Right lobe of liver (tissue), 6 donors: Measurements from ENCODE around the gene BCAP31. TPM values are rescaled to one million over a fixed set of nuclear protein-coding genes. Genes with fewer than 3 reads are reported as not detected.
"Not testable (repeated sequence)": the region's sequence is repeated elsewhere in the genome, so short reads cannot be mapped to it uniquely, and the experiment has no call there.

Source experiments
- ATAC-seq, 4 donors: fragments of 200-7000 bp; cut with Tn5 transposase; one replicate each; pipeline ENCODE4 v1.9.1; 2020; ENCODE audit warnings: mild to moderate bottlenecking in 4 of 4, moderate library complexity in 4 of 4
- DNase-seq, 3 donors: peaks; one replicate each; pipeline ENCODE4 v3.0.0-alpha.2; 2020
- H3K27ac ChIP-seq, 3 donors: fragments of 200-600 bp; one replicate each; pipeline ENCODE4 v1.8.0; 2022
- H3K27me3 ChIP-seq, 2 donors: fragments of 200-600 bp; one replicate each; pipeline ENCODE4 v1.8.0; 2022
- H3K36me3 ChIP-seq, 4 donors: fragments of 200-600 bp; sonication (generic) in 1 of 4; one replicate each; pipeline versions ENCODE4 v1.5.1 to v1.8.0; 2017 to 2022; ENCODE audit warnings: control low read depth in 1 of 4
- H3K4me1 ChIP-seq, 4 donors: fragments of 200-600 bp; sonication (generic) in 1 of 4; one replicate each; pipeline versions ENCODE4 v1.5.1 to v1.8.0; 2017 to 2022; ENCODE audit warnings: control low read depth in 1 of 4
- H3K4me3 ChIP-seq, 3 donors: fragments of 200-600 bp; one replicate each; pipeline ENCODE4 v1.8.0; 2022
- H3K9me3 ChIP-seq, 4 donors: fragments of 200-600 bp; sonication (generic) in 1 of 4; one replicate each; pipeline versions ENCODE4 v1.5.1 to v1.8.0; 2017 to 2022; ENCODE audit warnings: control low read depth in 1 of 4
- POLR2A ChIP-seq: fragments of 450-650 bp; IDR thresholded peaks from one replicate; pipeline ENCODE4 v1.6.1; 2017; ENCODE audit warnings: antibody characterized with exemption, mild to moderate bottlenecking
- WGBS: methylation state at CpG from one replicate; pipeline ENCODE4 v1.1.6; 2018; ENCODE audit warnings: low coverage, low lambda C conversion rate; ENCODE audit not compliant: insufficient coverage; ENCODE audit errors: missing lambda C conversion rate; 5-methylcytosine and 5-hydroxymethylcytosine counted together
- intact Hi-C, 2 donors: fragments of 100-400 bp; cut with DNase I; formaldehyde crosslinking; loops; one replicate each; pipeline versions ENCODE4 v1.11.2 to v1.14.1; 2022
- total RNA-seq, 6 experiments: library from RNA; depleted of rRNA in 2 of 6; stranded (reverse); fragments of >200 nt in 2 of 6; fragmentation: NEBNext Ultra II Directional in 3 of 6; extraction: Animal tissue kit (Norgen Biotek cat#: 25700) in 3 of 6; gene quantifications; one replicate each; pipeline versions ENCODE4 v1.1.0 to v1.2.4, GENCODE V29; 2016 to 2023
- TF ChIP-seq, protein P1 (sequence below), 4 donors: fragments of 200-600 bp in 3 of 4; fragments of 450-650 bp in 1 of 4; IDR thresholded peaks; one replicate each; pipeline versions ENCODE4 v1.5.1 to v1.8.0; 2016 to 2022; ENCODE audit warnings: antibody characterized with exemption in 4 of 4, mild to moderate bottlenecking in 2 of 4
- donor health status: DM: no; HTN: yes; CAD: no.
- donor health status: DM: no; HTN: no; CAD: no.
- donor health status: DM: no; HTN: no; CAD: no.
- donor health status: DM: no; HTN: yes; CAD: no.
- donor health status: DM: no; HTN: yes; CAD: no.

BCAP31 gene
- total RNA-seq, 6 experiments from 2014 or later, result 100 to 126 (median 107) TPM

DNA sequence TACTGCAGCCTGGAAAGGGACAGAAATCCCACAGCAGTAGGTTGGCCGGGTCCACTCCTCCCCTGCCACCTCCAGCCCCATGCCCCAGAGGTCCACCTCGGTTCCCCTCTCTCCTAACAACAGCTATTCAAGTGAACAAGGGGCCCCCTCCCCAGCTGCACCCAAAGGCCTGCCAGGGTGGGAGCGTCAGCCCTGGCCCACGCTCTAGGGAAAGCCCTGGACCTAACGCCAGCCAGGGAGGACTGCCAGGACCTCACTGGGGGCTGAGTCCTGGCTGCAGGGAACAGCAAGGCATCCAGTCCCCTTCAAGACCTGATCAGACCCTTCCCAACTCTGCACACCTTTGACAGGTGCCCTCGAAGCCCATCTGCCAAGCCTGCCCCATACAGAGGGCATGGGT, 23.2 kb downstream of the BCAP31 start:
- peaks cover 0 to 4% (median under 1%) of the 10 kb centered on the region in 4 donors for H3K36me3 ChIP-seq

DNA sequence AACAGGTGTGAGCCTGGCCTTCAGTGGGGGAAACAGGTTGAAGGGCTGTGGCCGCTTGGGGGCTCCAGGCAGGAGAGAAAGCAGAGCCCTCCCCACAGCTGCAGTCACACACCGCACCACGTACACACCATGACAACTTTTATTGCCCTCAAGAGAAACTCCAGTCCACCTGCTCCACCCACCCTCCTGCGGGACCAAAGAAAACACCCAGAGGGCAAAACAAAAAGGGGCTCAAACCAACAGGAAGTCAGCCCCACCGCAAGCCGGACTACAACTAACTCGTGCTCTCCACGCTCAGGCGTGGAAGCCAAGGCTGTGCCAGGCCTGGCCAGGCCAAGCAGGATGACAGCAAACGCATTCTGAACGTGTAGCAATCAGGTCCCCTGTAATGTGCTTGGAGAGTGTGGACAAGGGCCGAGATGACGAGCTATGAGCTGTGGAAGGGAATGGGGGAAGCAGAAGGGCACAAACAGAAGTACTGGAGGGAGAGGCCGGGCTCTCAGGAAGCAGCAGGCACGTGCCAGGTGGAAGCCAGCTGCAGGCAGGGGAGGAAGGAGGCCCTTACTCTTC, 23.7 kb downstream of the BCAP31 start:
- no peak for DNase-seq
- Histone ChIP-seq H3K27me3 (no peaks in the 10 kb centered on the region), H3K9me3 (no peaks in the 10 kb centered on the region), H3K4me1 (no peaks in the 10 kb centered on the region), H3K27ac (no peak overlapping the region), H3K4me3 (no peak overlapping the region), H3K36me3 (peaks cover 0 to 4% (median under 1%) of the 10 kb centered on the region in 4 donors)
- no peak for ATAC-seq
- intact Hi-C loops, result no loop called here
- TF ChIP-seq, protein P1, sequence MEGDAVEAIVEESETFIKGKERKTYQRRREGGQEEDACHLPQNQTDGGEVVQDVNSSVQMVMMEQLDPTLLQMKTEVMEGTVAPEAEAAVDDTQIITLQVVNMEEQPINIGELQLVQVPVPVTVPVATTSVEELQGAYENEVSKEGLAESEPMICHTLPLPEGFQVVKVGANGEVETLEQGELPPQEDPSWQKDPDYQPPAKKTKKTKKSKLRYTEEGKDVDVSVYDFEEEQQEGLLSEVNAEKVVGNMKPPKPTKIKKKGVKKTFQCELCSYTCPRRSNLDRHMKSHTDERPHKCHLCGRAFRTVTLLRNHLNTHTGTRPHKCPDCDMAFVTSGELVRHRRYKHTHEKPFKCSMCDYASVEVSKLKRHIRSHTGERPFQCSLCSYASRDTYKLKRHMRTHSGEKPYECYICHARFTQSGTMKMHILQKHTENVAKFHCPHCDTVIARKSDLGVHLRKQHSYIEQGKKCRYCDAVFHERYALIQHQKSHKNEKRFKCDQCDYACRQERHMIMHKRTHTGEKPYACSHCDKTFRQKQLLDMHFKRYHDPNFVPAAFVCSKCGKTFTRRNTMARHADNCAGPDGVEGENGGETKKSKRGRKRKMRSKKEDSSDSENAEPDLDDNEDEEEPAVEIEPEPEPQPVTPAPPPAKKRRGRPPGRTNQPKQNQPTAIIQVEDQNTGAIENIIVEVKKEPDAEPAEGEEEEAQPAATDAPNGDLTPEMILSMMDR (IDR thresholded peaks at IDR 0.05), result no peak
- TF ChIP-seq POLR2A, result no peak
- 79% methylated on average over 7 of the region's 15 CpGs for WGBS

More for the DNA sequence above, 23.2 kb downstream of the BCAP31 start:
- no peak overlapping the region for H3K4me3 ChIP-seq
- DNase-seq (no peak), ATAC-seq (no peak)
- no peaks in the 10 kb centered on the region for H3K27me3 ChIP-seq
- intact Hi-C loops, result no loop called here
- H3K27ac ChIP-seq, result no peak overlapping the region
- WGBS, result no CpG with 5 or more reads among the region's 6 CpGs
- no peaks in the 10 kb centered on the region for H3K4me1 ChIP-seq
- H3K9me3 ChIP-seq, result no peaks in the 10 kb centered on the region
- TF ChIP-seq, protein P1 (IDR thresholded peaks at IDR 0.05), result no peak
- no peak for TF ChIP-seq POLR2A

DNA sequence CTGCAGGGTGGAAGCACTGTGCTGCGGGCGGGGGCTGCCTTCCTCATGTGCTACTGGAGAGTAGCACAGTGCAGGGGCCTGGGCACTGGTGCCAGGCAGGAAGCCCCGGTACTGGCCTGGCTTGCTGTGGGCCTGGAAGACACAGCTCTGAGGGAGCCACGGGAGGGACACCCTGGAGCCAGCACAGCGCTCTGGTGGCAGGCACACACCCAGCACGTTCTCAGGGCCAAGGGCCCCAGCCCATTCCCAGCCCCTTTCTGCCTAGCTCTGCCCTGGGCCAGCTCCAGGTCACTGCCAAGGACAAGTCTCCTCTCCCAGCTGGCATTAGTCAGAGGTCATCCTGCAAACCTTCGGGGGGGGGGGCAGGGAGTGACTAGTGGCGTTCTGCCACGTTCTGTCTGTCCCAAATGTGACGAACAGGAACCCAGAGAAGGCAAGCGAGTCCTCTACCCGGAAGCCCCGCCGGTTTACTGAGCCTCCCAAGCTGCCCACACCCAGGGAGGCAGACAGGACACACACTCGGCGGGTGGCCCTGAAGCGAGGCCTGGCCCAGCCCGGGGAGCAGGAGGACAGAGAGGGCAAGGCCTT, 24.3 kb downstream of the BCAP31 start:
- H3K27ac ChIP-seq, H3K4me1 ChIP-seq, H3K36me3 ChIP-seq, H3K4me3 ChIP-seq, intact Hi-C loops, H3K27me3 ChIP-seq, H3K9me3 ChIP-seq, DNase-seq: not testable (repeated sequence)
- no CpG with 5 or more reads among the region's 18 CpGs for WGBS
- peak in 1 of 4 donors; percentile 11 for ATAC-seq

DNA sequence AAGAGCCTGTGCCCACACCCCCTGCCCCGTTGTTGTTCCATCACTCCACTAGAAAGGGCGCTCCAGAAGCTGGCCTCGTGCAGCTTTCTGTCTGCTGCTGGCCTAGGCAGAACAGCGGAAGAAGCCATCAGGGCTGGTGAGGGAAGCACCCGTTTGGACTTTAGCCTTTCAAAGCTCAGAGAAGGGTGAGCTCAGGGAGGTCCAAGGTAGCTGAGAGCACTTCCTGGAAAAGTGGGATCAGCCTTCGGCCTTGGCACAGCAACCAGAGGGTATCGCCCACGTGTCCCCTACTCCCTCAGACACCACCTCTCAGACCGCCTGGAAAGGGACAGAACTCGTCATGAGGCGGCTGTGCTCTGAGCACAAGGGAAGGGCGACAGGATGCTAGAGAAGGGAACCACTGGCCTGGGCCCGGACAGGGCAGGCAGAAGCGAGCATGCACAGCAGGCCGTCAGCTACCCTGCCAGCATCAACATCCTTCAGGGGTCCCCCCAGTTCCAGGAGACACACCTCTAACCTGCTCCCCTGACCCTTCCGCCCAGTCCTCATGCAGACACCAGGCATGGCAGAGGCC, 24.9 kb downstream of the BCAP31 start:
- H3K4me3 ChIP-seq, intact Hi-C loops, ATAC-seq, H3K27me3 ChIP-seq, H3K9me3 ChIP-seq, H3K27ac ChIP-seq, H3K4me1 ChIP-seq, DNase-seq, H3K36me3 ChIP-seq: not testable (repeated sequence)
- WGBS, result no CpG with 5 or more reads among the region's 16 CpGs

DNA sequence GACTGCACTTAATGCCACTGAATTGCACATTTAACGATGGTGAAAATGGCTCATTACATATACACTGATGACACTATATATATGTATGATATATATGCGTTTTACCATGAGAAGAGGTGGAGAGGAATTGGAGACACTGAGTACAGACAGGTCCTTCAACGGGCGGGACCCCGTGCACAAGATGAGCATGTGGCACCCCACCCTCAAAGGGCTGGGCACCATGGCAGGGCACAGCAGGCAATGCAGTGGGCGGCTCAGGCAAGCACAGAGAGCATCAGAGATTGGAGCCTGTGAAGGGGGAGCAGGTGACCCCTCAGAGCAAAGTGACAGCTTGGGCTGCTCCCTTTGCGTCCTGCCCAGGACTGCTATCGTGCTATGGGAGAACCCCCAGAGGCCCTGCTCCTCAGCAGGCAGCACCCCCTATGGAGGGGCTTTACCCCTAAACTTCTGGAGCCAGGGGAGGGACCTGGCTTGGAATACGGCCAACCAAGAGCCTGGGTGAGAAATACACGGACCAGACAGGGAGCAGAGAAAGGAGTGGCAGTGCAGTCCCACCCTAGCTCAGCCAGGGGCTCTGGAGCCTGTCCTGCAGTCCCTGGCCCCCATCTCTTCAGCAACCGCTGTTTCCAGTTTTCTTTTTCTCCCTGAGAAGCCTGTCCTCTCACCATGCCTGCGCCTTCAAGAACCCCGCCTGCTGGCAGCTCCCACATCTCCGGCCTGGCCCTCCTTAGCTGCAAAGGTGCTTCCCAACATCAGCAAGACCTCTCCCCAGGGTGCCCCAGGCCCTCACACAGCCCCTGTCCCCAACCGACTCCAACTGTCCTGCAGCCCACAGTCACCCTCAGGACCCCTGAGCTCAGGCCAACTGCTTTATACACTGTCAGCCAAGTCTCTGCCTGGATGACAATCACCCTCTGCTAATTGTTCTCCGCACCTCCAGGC, 26.0 kb downstream of the BCAP31 start:
- TF ChIP-seq POLR2A, result no peak
- TF ChIP-seq, protein P1 (IDR thresholded peaks at IDR 0.05), result no peak
- Histone ChIP-seq H3K4me3 (no peak overlapping the region), H3K9me3 (no peaks in the 10 kb centered on the region), H3K4me1 (no peaks in the 10 kb centered on the region), H3K36me3 (peaks cover 0 to 4% (median 0%) of the 10 kb centered on the region in 4 donors), H3K27me3 (no peaks in the 10 kb centered on the region), H3K27ac (no peak overlapping the region)
- ATAC-seq, result no peak
- DNase-seq, result no peak
- intact Hi-C loops, result no loop called here
- 82% methylated on average over 10 of the region's 16 CpGs for WGBS

DNA sequence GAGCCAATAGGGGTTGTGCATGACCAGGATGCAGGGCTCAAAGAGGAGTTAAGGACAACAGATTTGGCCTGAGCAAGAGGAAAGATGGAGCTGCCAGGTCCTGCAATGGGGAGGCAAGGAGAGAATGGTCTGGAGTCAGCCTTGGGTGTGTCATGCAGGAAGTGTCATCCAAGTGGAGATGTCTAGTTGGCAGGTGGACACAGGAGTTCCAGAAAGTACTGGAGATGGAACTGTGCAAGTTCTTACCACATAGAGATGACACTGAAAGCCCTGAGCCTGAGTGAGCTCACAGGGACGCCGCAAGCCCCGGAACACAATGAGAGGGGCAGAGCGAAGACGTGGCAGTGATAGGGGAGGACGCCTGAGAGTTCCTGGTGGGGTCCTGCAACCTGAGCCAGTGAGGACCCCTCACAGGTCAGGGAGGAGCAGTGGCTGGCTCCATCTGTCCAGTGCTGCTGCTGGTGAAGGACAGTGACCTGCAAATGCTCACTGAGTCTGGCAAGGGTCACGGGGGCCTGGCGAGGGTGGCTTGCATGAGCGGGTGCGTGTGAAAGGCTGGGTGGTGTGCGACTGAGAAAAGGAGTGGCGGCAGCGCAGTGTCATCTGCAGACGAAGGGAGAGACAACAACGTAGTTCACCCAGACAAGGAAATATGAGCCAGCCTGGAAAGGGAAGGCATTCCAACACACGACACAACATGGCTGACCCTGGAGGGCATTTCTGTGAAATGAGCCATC, 27.0 kb downstream of the BCAP31 start:
- H3K27ac ChIP-seq, ATAC-seq, DNase-seq, H3K4me3 ChIP-seq, H3K4me1 ChIP-seq, H3K27me3 ChIP-seq, H3K36me3 ChIP-seq, intact Hi-C loops, H3K9me3 ChIP-seq: not testable (repeated sequence)
- WGBS, result 67% methylated on average over 11 of the region's 16 CpGs

DNA sequence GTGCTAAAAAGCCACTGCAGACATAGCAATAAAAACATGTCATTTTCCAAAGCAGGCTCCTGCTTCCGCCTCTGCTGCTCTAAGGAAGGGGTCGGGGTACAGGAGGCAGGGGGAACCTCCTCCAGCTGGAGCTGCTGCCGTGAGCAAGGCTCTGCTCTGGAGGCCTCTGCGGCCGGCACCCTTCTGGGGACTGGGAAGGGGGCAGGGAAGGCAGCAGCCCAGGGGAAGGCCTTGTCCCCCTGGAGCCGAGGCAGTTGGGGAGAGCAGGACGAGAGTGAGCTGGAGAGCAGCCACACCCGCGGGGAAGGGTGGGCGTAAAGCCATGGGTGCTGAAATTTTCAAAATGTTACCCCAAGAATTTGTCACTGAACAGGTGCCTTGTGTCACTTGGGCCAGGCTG, 27.6 kb downstream of the BCAP31 start:
- ATAC-seq, H3K9me3 ChIP-seq, H3K4me1 ChIP-seq, DNase-seq, H3K27ac ChIP-seq, H3K4me3 ChIP-seq, H3K36me3 ChIP-seq, intact Hi-C loops, H3K27me3 ChIP-seq: not testable (repeated sequence)
- 70% methylated on average over 4 of the region's 10 CpGs for WGBS
